ENCODE measurements around the gene ASS1. TPM values are rescaled to one million over a fixed set of nuclear protein-coding genes. Genes with fewer than 3 reads are reported as not detected.

ASS1 gene
- total RNA-seq, 4 donors from 2014 or later, result 57.9 to 345 (median 266) TPM

DNA sequence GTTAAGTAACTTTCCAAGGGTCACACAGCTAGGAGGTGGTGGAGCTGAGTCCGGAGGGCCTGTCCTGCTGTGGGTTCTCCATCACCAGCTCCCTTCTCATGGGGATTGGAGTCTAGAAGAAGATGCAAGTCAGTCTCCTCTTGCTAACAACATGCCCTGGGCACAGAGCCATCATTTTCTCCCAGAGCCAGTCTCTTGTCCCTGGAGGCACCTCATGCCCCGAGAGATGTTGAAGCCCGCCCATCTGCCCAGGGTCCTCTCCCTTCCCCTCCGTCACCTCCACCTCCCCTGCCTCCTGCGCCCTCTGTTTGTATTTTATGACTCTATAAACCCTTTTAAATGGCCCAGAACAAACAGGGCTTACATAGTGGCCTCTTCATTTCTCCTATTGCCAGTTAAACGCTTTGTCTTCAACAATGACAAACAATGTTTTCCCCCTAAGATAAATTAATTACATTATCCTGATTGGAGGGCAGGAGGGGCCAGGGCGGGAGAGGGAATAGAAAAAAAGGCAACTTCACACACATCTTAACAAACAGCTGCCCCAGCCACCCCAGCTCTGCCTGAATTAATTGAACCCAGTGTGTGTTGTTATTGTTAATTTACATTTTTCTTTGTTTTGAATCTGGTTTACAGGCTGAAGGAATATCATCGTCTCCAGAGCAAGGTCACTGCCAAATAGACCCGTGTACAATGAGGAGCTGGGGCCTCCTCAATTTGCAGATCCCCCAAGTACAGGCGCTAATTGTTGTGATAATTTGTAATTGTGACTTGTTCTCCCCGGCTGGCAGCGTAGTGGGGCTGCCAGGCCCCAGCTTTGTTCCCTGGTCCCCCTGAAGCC lies 55.8 kb downstream of the ASS1 start:
- peak; percentile 33 for DNase-seq
- in situ Hi-C loops (cut with MboI; ENCODE audit: low pct_ligation_motif_present in 1 of 4, low pct_unique_long_range_greater_than_20kb in 1 of 4, low sequenced_read_pairs in 3 of 4), result no loop called here
- intact Hi-C loops (cut with DNase I; ENCODE audit: low total_unique reads), result no loop called here
- no peaks in the 10 kb centered on the region for H3K9me3 ChIP-seq
- peaks cover 0 to 16% (median 13%) of the 10 kb centered on the region in 4 donors for H3K4me1 ChIP-seq
- H3K36me3 ChIP-seq, result no peaks in the 10 kb centered on the region
- TF ChIP-seq POLR2AphosphoS5 (IDR thresholded peaks at IDR 0.05) (no peak), EP300 (IDR thresholded peaks at IDR 0.05; ENCODE audit: low read depth) (no peak), POLR2A (IDR thresholded peaks at IDR 0.05) (no peak)
- TF ChIP-seq, protein P1, sequence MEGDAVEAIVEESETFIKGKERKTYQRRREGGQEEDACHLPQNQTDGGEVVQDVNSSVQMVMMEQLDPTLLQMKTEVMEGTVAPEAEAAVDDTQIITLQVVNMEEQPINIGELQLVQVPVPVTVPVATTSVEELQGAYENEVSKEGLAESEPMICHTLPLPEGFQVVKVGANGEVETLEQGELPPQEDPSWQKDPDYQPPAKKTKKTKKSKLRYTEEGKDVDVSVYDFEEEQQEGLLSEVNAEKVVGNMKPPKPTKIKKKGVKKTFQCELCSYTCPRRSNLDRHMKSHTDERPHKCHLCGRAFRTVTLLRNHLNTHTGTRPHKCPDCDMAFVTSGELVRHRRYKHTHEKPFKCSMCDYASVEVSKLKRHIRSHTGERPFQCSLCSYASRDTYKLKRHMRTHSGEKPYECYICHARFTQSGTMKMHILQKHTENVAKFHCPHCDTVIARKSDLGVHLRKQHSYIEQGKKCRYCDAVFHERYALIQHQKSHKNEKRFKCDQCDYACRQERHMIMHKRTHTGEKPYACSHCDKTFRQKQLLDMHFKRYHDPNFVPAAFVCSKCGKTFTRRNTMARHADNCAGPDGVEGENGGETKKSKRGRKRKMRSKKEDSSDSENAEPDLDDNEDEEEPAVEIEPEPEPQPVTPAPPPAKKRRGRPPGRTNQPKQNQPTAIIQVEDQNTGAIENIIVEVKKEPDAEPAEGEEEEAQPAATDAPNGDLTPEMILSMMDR (IDR thresholded peaks at IDR 0.05), result no peak
- WGBS, 2 donors (ENCODE audit: low coverage in 1 of 2), result 28 to 38% methylated on average over 5 to 12 of the region's 12 CpGs
- no peaks in the 10 kb centered on the region for H3K27me3 ChIP-seq
- peak overlapping the region; percentile 26 to 70 (median 60) for H3K27ac ChIP-seq
- H3K4me3 ChIP-seq, result no peak overlapping the region

- DNase-seq, result no peak
- Histone ChIP-seq H3K9me3 (no peaks in the 10 kb centered on the region), H3K4me1 (peaks cover 0 to 16% (median 13%) of the 10 kb centered on the region in 4 donors), H3K36me3 (no peaks in the 10 kb centered on the region), H3K27me3 (no peaks in the 10 kb centered on the region), H3K4me3 (no peak overlapping the region), H3K27ac (no peak overlapping the region)
- in situ Hi-C loops (cut with MboI; ENCODE audit: low pct_ligation_motif_present in 1 of 4, low pct_unique_long_range_greater_than_20kb in 1 of 4, low sequenced_read_pairs in 3 of 4), result no loop called here
- 86% methylated on average over 9 of the region's 9 CpGs; no CpG with 5 or more reads in 1 of the 2 donors for WGBS, 2 donors (ENCODE audit: low coverage in 1 of 2)
- TF ChIP-seq, protein P1 (IDR thresholded peaks at IDR 0.05), result no peak
- TF ChIP-seq POLR2A (IDR thresholded peaks at IDR 0.05), result no peak
- no peak for TF ChIP-seq POLR2AphosphoS5 (IDR thresholded peaks at IDR 0.05)
- TF ChIP-seq EP300 (IDR thresholded peaks at IDR 0.05; ENCODE audit: low read depth), result no peak
- intact Hi-C loops (cut with DNase I; ENCODE audit: low total_unique reads), result no loop called here
Measured at GRCh38 chr9:130501639-130502038, 56.9 kb downstream of the ASS1 start.

- H3K9me3 ChIP-seq, result no peaks in the 10 kb centered on the region
- no peak for DNase-seq
- no peak overlapping the region for H3K4me3 ChIP-seq
- no peak overlapping the region for H3K27ac ChIP-seq
- WGBS, 2 donors (ENCODE audit: low coverage in 1 of 2), result 68% methylated on average over 2 of the region's 2 CpGs; no CpG with 5 or more reads in 1 of the 2 donors
- no peaks in the 10 kb centered on the region for H3K36me3 ChIP-seq
- intact Hi-C loops (cut with DNase I; ENCODE audit: low total_unique reads) (no loop called here), in situ Hi-C loops (cut with MboI; ENCODE audit: low pct_ligation_motif_present in 1 of 4, low pct_unique_long_range_greater_than_20kb in 1 of 4, low sequenced_read_pairs in 3 of 4) (no loop called here)
- peaks cover 4% of the 10 kb centered on the region for H3K27me3 ChIP-seq
- H3K4me1 ChIP-seq, result no peaks in the 10 kb centered on the region
- TF ChIP-seq POLR2A (IDR thresholded peaks at IDR 0.05), result no peak
- no peak for TF ChIP-seq POLR2AphosphoS5 (IDR thresholded peaks at IDR 0.05)
- TF ChIP-seq, protein P1 (IDR thresholded peaks at IDR 0.05), result no peak
- no peak for TF ChIP-seq EP300 (IDR thresholded peaks at IDR 0.05; ENCODE audit: low read depth)
Measured at GRCh38 chr9:130508218-130508617, 63.5 kb downstream of the ASS1 start.

DNA sequence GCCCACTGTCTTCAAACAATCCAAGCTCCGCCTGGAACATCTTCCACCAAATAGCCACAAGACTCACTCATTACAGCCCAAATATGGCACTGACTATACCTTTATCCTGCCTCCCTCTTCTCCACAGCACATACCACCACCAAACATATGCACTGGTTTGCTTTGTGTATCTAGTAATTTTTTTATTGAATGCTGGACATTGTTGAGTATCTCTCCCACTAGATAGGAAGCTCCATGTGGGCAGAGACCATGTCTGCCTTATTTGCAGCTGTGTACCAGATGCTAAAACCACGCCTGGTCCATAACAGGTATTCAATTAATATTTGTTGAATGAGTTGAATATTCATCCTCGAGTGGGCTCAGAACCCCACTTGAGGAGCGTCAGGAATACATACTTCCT lies 67.4 kb downstream of the ASS1 start:
- Histone ChIP-seq H3K27ac (no peak overlapping the region), H3K27me3 (peaks cover 4% of the 10 kb centered on the region), H3K36me3 (no peaks in the 10 kb centered on the region), H3K4me1 (no peaks in the 10 kb centered on the region), H3K4me3 (no peak overlapping the region), H3K9me3 (no peaks in the 10 kb centered on the region)
- WGBS, 2 donors (ENCODE audit: low coverage in 1 of 2), result 83 to 96% methylated on average over 3 to 4 of the region's 4 CpGs
- TF ChIP-seq, protein P1 (IDR thresholded peaks at IDR 0.05), result no peak
- TF ChIP-seq POLR2AphosphoS5 (IDR thresholded peaks at IDR 0.05), result no peak
- TF ChIP-seq EP300 (IDR thresholded peaks at IDR 0.05; ENCODE audit: low read depth), result no peak
- TF ChIP-seq POLR2A (IDR thresholded peaks at IDR 0.05), result no peak
- intact Hi-C loops (cut with DNase I; ENCODE audit: low total_unique reads), result no loop called here
- no peak for DNase-seq
- in situ Hi-C loops (cut with MboI; ENCODE audit: low pct_ligation_motif_present in 1 of 4, low pct_unique_long_range_greater_than_20kb in 1 of 4, low sequenced_read_pairs in 3 of 4), result no loop called here

All from transverse colon (tissue), 4 donors.